Left ventricle myocardium inferior (tissue), 1 donor: ENCODE measurements around the gene SARS1. TPM values are rescaled to one million over a fixed set of nuclear protein-coding genes. Genes with fewer than 3 reads are reported as not detected.

Source experiments
- DNase-seq: peaks from one replicate; pipeline ENCODE4 v3.0.0-alpha.2; 2020
- H3K27ac ChIP-seq: fragments of 200-600 bp; replicated peaks from 2 replicates; pipeline ENCODE4 v1.8.0; 2021
- H3K27me3 ChIP-seq: fragments of 200-600 bp; 2 replicates; pipeline ENCODE4 v1.8.0; 2021; ENCODE audit warnings: low read depth
- H3K36me3 ChIP-seq: fragments of 200-600 bp; 2 replicates; pipeline ENCODE4 v1.8.0; 2021
- H3K4me1 ChIP-seq: fragments of 200-600 bp; 2 replicates; pipeline ENCODE4 v1.8.0; 2021
- H3K4me3 ChIP-seq: fragments of 200-600 bp; 2 replicates; pipeline ENCODE4 v1.8.0; 2021; ENCODE audit warnings: mild to moderate bottlenecking, moderate library complexity
- H3K9me3 ChIP-seq: fragments of 200-600 bp; replicated peaks from 2 replicates; pipeline ENCODE4 v1.8.0; 2021
- intact Hi-C: fragments of 100-400 bp; cut with micrococcal nuclease; formaldehyde crosslinking; loops from one replicate; pipeline ENCODE4 v1.11.0; 2022
- total RNA-seq: library from RNA; stranded (reverse); fragmentation: NEBNext Ultra II Directional; extraction: Animal tissue kit (Norgen Biotek cat#: 25700); gene quantifications from one replicate; pipeline ENCODE4 v1.2.1, GENCODE V29; 2021
- TF ChIP-seq, protein P1 (sequence below): fragments of 200-600 bp; IDR thresholded peaks from 2 replicates; pipeline ENCODE4 v1.8.0; 2021; ENCODE audit warnings: antibody characterized with exemption, mild to moderate bottlenecking, borderline replicate concordance
- donor health status: DM: no; HTN: yes; CAD: no; lungs with severe emphysema.

Gene SARS1
- total RNA-seq, 1 donor from 2014 or later: 92.0 TPM

GRCh38 chr1:109188200-109188599, 25.5 kb upstream of the SARS1 start:
- Histone ChIP-seq H3K4me3 (no peak overlapping the region), H3K36me3 (no peaks in the 10 kb centered on the region), H3K27ac (no peak overlapping the region), H3K27me3 (no peaks in the 10 kb centered on the region), H3K4me1 (peaks cover 12% of the 10 kb centered on the region), H3K9me3 (no peaks in the 10 kb centered on the region)
- TF ChIP-seq, protein P1, sequence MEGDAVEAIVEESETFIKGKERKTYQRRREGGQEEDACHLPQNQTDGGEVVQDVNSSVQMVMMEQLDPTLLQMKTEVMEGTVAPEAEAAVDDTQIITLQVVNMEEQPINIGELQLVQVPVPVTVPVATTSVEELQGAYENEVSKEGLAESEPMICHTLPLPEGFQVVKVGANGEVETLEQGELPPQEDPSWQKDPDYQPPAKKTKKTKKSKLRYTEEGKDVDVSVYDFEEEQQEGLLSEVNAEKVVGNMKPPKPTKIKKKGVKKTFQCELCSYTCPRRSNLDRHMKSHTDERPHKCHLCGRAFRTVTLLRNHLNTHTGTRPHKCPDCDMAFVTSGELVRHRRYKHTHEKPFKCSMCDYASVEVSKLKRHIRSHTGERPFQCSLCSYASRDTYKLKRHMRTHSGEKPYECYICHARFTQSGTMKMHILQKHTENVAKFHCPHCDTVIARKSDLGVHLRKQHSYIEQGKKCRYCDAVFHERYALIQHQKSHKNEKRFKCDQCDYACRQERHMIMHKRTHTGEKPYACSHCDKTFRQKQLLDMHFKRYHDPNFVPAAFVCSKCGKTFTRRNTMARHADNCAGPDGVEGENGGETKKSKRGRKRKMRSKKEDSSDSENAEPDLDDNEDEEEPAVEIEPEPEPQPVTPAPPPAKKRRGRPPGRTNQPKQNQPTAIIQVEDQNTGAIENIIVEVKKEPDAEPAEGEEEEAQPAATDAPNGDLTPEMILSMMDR: no peak
- intact Hi-C loops: no loop called here
- DNase-seq: no peak

DNA sequence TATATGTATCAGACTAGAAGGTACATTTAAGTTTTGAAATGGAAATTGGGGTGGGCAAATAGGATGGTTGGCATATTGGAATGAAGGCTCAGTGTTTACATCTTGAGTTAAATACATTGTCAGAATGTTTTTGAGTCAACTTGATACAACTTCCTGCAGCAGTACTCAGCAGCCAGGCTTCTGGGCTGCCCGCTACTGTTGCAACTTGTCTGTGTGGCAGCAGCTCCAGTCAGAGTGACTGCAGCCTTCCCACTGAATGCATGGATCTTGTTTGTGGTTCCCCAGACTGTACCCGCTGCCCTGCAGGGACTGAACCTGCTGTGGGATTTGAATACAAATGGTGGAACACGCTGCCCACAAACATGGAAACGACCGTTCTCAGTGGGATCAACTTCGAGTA, 24.9 kb upstream of the SARS1 start:
- H3K27me3 ChIP-seq: no peaks in the 10 kb centered on the region
- no peak overlapping the region for H3K27ac ChIP-seq
- intact Hi-C loops: no loop called here
- no peak for DNase-seq
- H3K36me3 ChIP-seq: no peaks in the 10 kb centered on the region
- no peaks in the 10 kb centered on the region for H3K9me3 ChIP-seq
- TF ChIP-seq, protein P1: no peak
- peaks cover 12% of the 10 kb centered on the region for H3K4me1 ChIP-seq
- no peak overlapping the region for H3K4me3 ChIP-seq

DNA sequence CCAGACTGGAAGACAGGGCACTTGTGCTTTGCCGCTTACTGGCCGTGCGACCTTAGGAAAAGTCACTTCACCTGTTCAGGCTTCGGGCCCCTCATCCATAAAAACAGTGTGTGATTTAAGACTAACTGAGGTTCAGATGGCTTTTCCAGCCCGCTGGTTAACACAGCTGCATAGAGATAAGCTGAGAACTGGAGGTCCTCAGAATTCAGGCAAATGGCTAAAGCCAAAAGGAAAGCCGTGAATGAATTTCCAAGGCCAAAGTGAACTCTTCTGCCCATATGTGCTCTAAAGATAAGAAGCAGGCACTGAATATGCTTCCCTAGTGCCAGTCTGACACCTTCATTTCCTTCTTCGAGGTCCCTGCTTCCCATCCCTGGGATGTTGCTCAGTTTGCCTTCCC, 23.5 kb upstream of the SARS1 start:
- intact Hi-C loops: no loop called here
- TF ChIP-seq, protein P1: no peak
- no peak for DNase-seq
- no peaks in the 10 kb centered on the region for H3K9me3 ChIP-seq
- no peaks in the 10 kb centered on the region for H3K36me3 ChIP-seq
- H3K4me1 ChIP-seq: peaks cover 12% of the 10 kb centered on the region
- H3K27me3 ChIP-seq: no peaks in the 10 kb centered on the region
- H3K27ac ChIP-seq: no peak overlapping the region
- no peak overlapping the region for H3K4me3 ChIP-seq

GRCh38 chr1:109191377-109191776, 22.3 kb upstream of the SARS1 start:
- intact Hi-C loops: no loop called here
- Histone ChIP-seq H3K4me1 (peaks cover 7% of the 10 kb centered on the region), H3K27me3 (no peaks in the 10 kb centered on the region), H3K27ac (no peak overlapping the region), H3K9me3 (no peaks in the 10 kb centered on the region), H3K36me3 (no peaks in the 10 kb centered on the region), H3K4me3 (no peak overlapping the region)
- DNase-seq: no peak
- TF ChIP-seq, protein P1: no peak

DNA sequence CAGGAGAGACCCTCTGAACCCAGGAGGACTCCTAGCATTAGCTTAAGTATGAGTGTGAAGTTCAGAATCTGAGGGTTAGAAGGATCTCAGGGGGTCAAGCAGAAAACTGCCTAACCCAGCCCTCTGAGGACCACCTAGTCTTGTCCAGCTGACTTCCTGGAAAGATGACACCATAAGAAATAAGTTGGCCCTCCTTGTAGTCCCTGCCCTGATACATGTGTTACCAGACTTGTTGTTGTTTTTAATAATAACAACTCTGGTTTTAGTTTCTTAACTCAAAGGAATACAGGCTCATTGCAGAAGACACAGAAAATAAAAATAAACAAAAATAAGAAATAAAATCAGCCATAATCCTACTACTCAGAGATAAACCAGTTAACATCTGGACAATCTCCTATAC, 21.8 kb upstream of the SARS1 start:
- Histone ChIP-seq H3K27me3 (no peaks in the 10 kb centered on the region), H3K4me3 (no peak overlapping the region), H3K27ac (no peak overlapping the region), H3K9me3 (no peaks in the 10 kb centered on the region), H3K36me3 (no peaks in the 10 kb centered on the region), H3K4me1 (peaks cover 2% of the 10 kb centered on the region)
- intact Hi-C loops: no loop called here
- no peak for DNase-seq
- TF ChIP-seq, protein P1: no peak

DNA sequence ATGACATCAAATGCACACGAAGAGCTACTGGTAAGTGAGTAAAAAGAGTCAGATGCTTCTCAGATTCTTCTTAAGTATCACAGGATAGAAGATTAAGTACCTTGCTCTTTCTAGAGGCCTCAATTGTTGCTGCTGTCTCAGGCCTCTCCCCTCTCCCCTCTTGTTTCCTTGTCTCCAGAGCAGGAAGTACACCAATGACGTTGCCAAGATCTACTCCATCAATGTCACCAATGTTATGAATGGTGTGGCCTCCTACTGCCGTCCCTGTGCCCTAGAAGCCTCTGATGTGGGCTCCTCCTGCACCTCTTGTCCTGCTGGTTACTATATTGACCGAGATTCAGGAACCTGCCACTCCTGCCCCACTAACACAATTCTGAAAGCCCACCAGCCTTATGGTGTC, 21.3 kb upstream of the SARS1 start:
- no peaks in the 10 kb centered on the region for H3K27me3 ChIP-seq
- intact Hi-C loops: no loop called here
- H3K36me3 ChIP-seq: no peaks in the 10 kb centered on the region
- DNase-seq: no peak
- TF ChIP-seq, protein P1: no peak
- H3K4me1 ChIP-seq: peaks cover 4% of the 10 kb centered on the region
- H3K9me3 ChIP-seq: no peaks in the 10 kb centered on the region
- H3K4me3 ChIP-seq: no peak overlapping the region
- no peak overlapping the region for H3K27ac ChIP-seq
